GM21528 (cell line): ENCODE measurements around the gene PPP1CC.
"Not testable (repeated sequence)": the region's sequence is repeated elsewhere in the genome, so short reads cannot be mapped to it uniquely, and the experiment has no call there.

Experiments
- ATAC-seq: cut with Tn5 transposase; IDR thresholded peaks from one replicate; pipeline ENCODE4 v1.9.1; 2021; ENCODE audit warnings: mild to moderate bottlenecking, moderate library complexity; ENCODE audit not compliant: unreplicated experiment, low FRiP score

Gene PPP1CC

GRCh38 chr12:110756611-110757010 is 13.9 kb upstream of the PPP1CC start:
- ATAC-seq = no peak

- ATAC-seq = no peak
Measured at GRCh38 chr12:110754101-110754793, 11.6 kb upstream of the PPP1CC start.

GRCh38 chr12:110750784-110751461 is 8.2 kb upstream of the PPP1CC start:
- no peak for ATAC-seq

GRCh38 chr12:110746550-110746949 is 3.9 kb upstream of the PPP1CC start:
- ATAC-seq = no peak

GRCh38 chr12:110745542-110746284 is 3.0 kb upstream of the PPP1CC start:
- ATAC-seq = no peak

- ATAC-seq = no peak
Measured at GRCh38 chr12:110744601-110745264, 2.0 kb upstream of the PPP1CC start.

GRCh38 chr12:110744151-110744571 is 1.5 kb upstream of the PPP1CC start:
- ATAC-seq = no peak

GRCh38 chr12:110743571-110744093 is 941 bp upstream of the PPP1CC start:
- ATAC-seq = no peak

GRCh38 chr12:110742096-110742717 is 484 bp downstream of the PPP1CC start:
- ATAC-seq = peak; percentile 14

GRCh38 chr12:110741341-110742095 is 1.2 kb downstream of the PPP1CC start:
- no peak for ATAC-seq

- ATAC-seq = no peak
Measured at GRCh38 chr12:110739894-110740293, 2.8 kb downstream of the PPP1CC start.

- no peak for ATAC-seq
Measured at GRCh38 chr12:110739488-110739887, 3.2 kb downstream of the PPP1CC start.

GRCh38 chr12:110737532-110737931 is 5.2 kb downstream of the PPP1CC start:
- no peak for ATAC-seq

GRCh38 chr12:110737016-110737415 is 5.7 kb downstream of the PPP1CC start:
- not testable (repeated sequence) for ATAC-seq

GRCh38 chr12:110733900-110734299 is 8.8 kb downstream of the PPP1CC start:
- no peak for ATAC-seq

GRCh38 chr12:110733089-110733715 is 9.5 kb downstream of the PPP1CC start:
- ATAC-seq = no peak

GRCh38 chr12:110732572-110732971 is 10.1 kb downstream of the PPP1CC start:
- no peak for ATAC-seq

- no peak for ATAC-seq
Measured at GRCh38 chr12:110731479-110731878, 11.2 kb downstream of the PPP1CC start.

- ATAC-seq = no peak
Measured at GRCh38 chr12:110728628-110729027, 14.1 kb downstream of the PPP1CC start.
